ENCODE data around the gene ZNF664. TPM values are rescaled to one million over a fixed set of nuclear protein-coding genes. Genes with fewer than 3 reads are reported as not detected.

ZNF664 gene

GRCh38 chr12:124057691-124058090 lies 84.7 kb downstream of the ZNF664 start:
- Histone ChIP-seq H3K4me1 (ENCODE audit: control insufficient read depth in 2 of 2, insufficient read depth in 1 of 2, low read depth in 1 of 2, low read length in 2 of 2) (peaks cover 2 to 5% of the 10 kb centered on the region in 2 donors), H2BK120ac (ENCODE audit: low read depth, low read length) (no peak overlapping the region), H3K4ac (ENCODE audit: low read length) (no peak overlapping the region), H3K23ac (ENCODE audit: low read depth, low read length, poor library complexity) (no peak overlapping the region), H3K36me3 (replicated peaks in 1 of 2; ENCODE audit: control insufficient read depth in 2 of 2, insufficient read depth in 2 of 2, low read length in 2 of 2) (no peaks in the 10 kb centered on the region), H3K4me3 (ENCODE audit: low read length in 2 of 2) (no peak overlapping the region), H3K18ac (ENCODE audit: low read length) (no peak overlapping the region), H2BK12ac (ENCODE audit: low read length) (no peak overlapping the region), H2AFZ (ENCODE audit: low read length) (no peak overlapping the region), H3K27ac (replicated peaks; ENCODE audit: low read length) (no peak overlapping the region), H4K91ac (ENCODE audit: low read depth, low read length, poor library complexity) (no peak overlapping the region), H2AK5ac (ENCODE audit: low read depth, low read length) (no peak overlapping the region), H3K27me3 (ENCODE audit: control insufficient read depth in 3 of 3, insufficient read depth in 3 of 3, low read depth in 1 of 3, low read length in 3 of 3) (no peaks in the 10 kb centered on the region), H3K14ac (ENCODE audit: low read length) (no peak overlapping the region), H4K8ac (ENCODE audit: low read depth, low read length) (no peak overlapping the region), H3K4me2 (ENCODE audit: insufficient read depth, low read length, poor library complexity, severe bottlenecking) (no peak overlapping the region), H3K79me1 (ENCODE audit: low read depth, low read length) (no peaks in the 10 kb centered on the region), H2BK5ac (ENCODE audit: low read length) (no peak overlapping the region), H3K9me3 (replicated peaks in 1 of 2; ENCODE audit: control insufficient read depth in 2 of 2, insufficient read depth in 1 of 2, low read depth in 1 of 2, low read length in 2 of 2) (peaks cover 5 to 7% of the 10 kb centered on the region in 2 donors), H2BK15ac (ENCODE audit: low read length) (no peak overlapping the region), H3K9ac (ENCODE audit: low read depth, low read length, poor library complexity) (no peak overlapping the region)
- no CpG with 5 or more reads among the region's 2 CpGs for WGBS, 2 donors (ENCODE audit: extremely low coverage in 2 of 2, insufficient read length in 2 of 2, insufficient replicate concordance in 1 of 2)
- DNase-seq (ENCODE audit: low spot score): no peak

GRCh38 chr12:124059752-124060151 lies 86.7 kb downstream of the ZNF664 start:
- Histone ChIP-seq H3K27me3 (ENCODE audit: control insufficient read depth in 3 of 3, insufficient read depth in 3 of 3, low read depth in 1 of 3, low read length in 3 of 3) (no peaks in the 10 kb centered on the region), H3K27ac (replicated peaks; ENCODE audit: low read length) (no peak overlapping the region), H3K4me2 (ENCODE audit: insufficient read depth, low read length, poor library complexity, severe bottlenecking) (no peak overlapping the region), H3K4me3 (ENCODE audit: low read length in 2 of 2) (no peak overlapping the region), H3K14ac (ENCODE audit: low read length) (no peak overlapping the region), H2AK5ac (ENCODE audit: low read depth, low read length) (no peak overlapping the region), H2BK120ac (ENCODE audit: low read depth, low read length) (no peak overlapping the region), H2BK15ac (ENCODE audit: low read length) (no peak overlapping the region), H3K9ac (ENCODE audit: low read depth, low read length, poor library complexity) (no peak overlapping the region), H3K4me1 (ENCODE audit: control insufficient read depth in 2 of 2, insufficient read depth in 1 of 2, low read depth in 1 of 2, low read length in 2 of 2) (no peaks in the 10 kb centered on the region), H3K79me1 (ENCODE audit: low read depth, low read length) (no peaks in the 10 kb centered on the region), H4K8ac (ENCODE audit: low read depth, low read length) (no peak overlapping the region), H3K18ac (ENCODE audit: low read length) (no peak overlapping the region), H3K9me3 (replicated peaks in 1 of 2; ENCODE audit: control insufficient read depth in 2 of 2, insufficient read depth in 1 of 2, low read depth in 1 of 2, low read length in 2 of 2) (peaks cover 2 to 7% of the 10 kb centered on the region in 2 donors), H4K91ac (ENCODE audit: low read depth, low read length, poor library complexity) (no peak overlapping the region), H3K23ac (ENCODE audit: low read depth, low read length, poor library complexity) (no peak overlapping the region), H2AFZ (ENCODE audit: low read length) (no peak overlapping the region), H3K36me3 (replicated peaks in 1 of 2; ENCODE audit: control insufficient read depth in 2 of 2, insufficient read depth in 2 of 2, low read length in 2 of 2) (no peaks in the 10 kb centered on the region), H2BK5ac (ENCODE audit: low read length) (no peak overlapping the region), H2BK12ac (ENCODE audit: low read length) (no peak overlapping the region), H3K4ac (ENCODE audit: low read length) (no peak overlapping the region)
- WGBS, 2 donors (ENCODE audit: extremely low coverage in 2 of 2, insufficient read length in 2 of 2, insufficient replicate concordance in 1 of 2): no CpG with 5 or more reads among the region's 3 CpGs
- no peak for DNase-seq (ENCODE audit: low spot score)

Small RNA genes within 50 kb of the gene (small RNA-seq; reads per million reads assigned to genes)
- gene AC068790.4 (ENCODE audit: insufficient read depth) (not detected), gene AC068790.6 (ENCODE audit: insufficient read depth) (not detected)

Measured in neuronal stem cell (in vitro differentiated cells).